NCI-H1105 (cell line): Measurements from ENCODE around the gene MAGI2.

Source experiments
- DNase-seq: peaks from one replicate; lab custom pipeline; 2025; lab: John Stamatoyannopoulos, UW

Gene MAGI2

DNA sequence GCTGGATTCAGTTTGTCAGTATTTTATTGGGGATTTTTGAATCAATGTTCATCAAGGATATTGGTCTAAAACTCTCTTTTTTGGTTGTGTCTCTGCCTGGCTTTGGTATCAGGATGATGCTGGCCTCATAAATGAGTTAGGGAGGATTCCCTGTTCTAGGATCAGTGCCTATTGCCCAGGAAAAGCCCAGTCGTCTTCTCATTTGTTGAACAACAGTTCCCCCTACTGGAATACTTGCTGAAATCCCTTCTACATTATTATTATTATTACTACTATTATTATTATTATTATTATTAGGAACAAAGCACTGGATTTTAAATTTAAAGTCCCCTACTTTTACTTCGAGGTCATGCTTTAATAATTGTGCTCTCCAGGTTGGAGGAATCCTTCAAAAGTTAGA, 528.9 kb downstream of the MAGI2 start:
- no peak for DNase-seq

GRCh38 chr7:78912781-78913180, 540.7 kb downstream of the MAGI2 start:
- no peak for DNase-seq

DNA sequence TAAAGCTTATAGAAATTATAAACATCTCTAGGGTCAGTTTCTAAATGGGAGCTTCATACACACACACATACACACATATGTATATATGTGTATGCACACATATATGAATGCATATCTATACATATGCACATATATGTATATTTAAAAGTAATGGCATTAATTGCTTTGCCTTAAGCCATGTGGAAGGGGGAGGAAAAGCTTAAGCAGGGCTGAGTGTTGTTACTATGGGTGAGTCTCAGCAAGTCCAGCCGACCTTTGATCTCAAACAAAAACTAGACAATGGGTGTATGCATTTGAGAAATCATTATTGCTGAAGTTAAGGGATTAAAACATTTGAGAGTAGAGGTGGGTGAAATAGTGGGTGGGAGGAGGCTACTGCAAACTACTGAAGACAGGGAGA, 546.7 kb downstream of the MAGI2 start:
- no peak for DNase-seq

- DNase-seq: no peak
These were observed 548.0 kb downstream of the MAGI2 start for GRCh38 chr7:78905436-78905835.

DNA sequence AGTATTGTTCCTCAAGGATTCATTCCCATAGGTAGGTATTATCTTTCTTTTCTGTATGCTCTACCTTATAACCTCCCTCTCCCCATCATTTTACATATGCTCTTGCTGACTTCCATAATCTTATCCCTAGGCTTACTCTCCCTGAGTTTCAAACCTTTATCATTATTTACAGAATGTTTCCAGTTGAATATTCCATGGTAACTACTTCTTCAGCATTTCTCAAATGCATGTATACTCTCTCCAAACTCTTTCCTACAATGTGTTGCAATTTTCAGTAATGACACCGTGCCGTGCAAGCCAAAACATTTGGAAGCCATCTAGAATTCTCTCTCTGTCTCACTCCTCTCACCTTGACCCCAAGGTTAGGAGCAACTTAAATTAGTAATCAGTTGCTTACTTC, 548.5 kb downstream of the MAGI2 start:
- no peak for DNase-seq

DNA sequence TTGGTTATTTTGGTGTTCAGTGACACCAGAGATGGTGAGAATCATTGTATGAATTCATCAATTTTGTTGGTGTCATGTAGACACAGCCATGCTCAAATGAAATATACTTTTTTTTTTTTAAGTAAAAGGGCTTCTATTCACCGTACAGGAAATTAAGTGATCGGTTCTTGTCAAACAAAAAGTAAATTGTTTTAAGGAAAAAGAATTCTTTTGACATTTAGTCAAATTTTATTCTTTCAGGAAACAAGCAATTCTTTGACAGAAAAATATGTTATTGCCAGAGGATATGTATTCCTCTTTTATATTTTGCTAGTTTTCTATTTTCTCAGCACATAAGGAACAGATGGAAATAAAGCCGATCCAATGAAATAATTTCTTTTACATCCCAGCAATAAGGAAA, 551.9 kb downstream of the MAGI2 start:
- no peak for DNase-seq

DNA sequence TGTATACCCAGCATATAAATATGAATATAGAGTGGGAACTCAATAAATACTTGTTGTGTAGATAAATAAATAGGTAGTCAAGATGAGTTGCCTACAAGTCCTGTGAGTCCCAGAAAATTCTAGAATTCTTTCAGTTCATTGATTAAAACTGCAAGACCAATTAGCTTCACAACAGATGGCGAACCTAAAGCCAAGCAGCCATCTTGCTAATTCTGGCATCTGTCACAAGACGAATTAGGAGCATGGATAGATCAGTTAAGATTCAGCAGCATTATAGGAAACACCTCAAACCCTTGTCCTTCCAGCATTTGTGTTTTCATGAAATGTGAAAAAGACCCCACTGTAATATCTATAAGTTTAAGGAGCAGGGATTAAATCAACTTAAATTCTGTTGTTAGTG, 552.7 kb downstream of the MAGI2 start:
- DNase-seq: no peak

GRCh38 chr7:78895393-78895792, 558.1 kb downstream of the MAGI2 start:
- no peak for DNase-seq

- DNase-seq: no peak
These were observed 574.3 kb downstream of the MAGI2 start for GRCh38 chr7:78879206-78879605.

GRCh38 chr7:78873117-78873516, 580.4 kb downstream of the MAGI2 start:
- no peak for DNase-seq

DNA sequence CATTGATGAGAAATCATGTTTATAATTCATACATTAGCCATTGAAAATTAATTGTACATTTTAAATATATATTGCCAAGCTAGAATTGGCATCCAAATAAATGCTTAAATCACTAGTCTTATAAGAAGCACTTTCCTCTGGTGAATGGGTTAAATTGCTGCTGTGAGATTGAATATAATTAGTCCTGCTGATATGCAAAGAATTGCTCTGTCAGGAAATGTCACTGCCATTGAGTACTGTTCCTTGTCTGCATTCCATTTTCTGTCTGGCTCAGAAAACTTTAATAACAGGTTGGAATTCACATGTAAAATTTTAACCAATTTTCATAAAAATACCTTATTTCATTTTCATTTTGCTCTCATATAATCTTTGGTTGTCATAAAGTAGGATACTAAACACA, 589.1 kb downstream of the MAGI2 start:
- DNase-seq: no peak

GRCh38 chr7:78863281-78863680, 590.2 kb downstream of the MAGI2 start:
- DNase-seq: peak; percentile 9

DNA sequence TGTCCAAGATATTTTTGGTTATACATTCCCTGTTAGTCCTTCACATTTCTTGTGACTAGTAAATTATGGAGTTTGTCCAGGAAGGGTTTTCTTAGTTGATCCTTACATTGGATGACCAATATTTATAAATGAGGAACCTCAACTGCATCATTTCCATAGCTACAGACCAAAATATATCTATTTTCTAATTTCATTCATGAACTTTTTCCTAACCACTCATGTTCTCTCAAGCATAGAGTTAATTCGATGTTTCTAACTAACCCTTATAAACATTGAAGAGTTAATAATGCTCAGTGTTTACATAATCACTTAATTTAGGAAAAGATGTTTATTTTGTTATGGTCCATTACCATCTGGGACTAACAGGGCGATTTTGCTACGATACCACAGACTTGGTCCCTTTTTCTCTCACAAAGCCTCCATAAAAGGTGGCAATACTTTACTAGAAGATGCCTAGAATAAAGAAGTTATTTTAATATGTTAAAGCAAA, 591.0 kb downstream of the MAGI2 start:
- peak; percentile 14 for DNase-seq

- no peak for DNase-seq
These were observed 600.5 kb downstream of the MAGI2 start for GRCh38 chr7:78852951-78853350.

DNA sequence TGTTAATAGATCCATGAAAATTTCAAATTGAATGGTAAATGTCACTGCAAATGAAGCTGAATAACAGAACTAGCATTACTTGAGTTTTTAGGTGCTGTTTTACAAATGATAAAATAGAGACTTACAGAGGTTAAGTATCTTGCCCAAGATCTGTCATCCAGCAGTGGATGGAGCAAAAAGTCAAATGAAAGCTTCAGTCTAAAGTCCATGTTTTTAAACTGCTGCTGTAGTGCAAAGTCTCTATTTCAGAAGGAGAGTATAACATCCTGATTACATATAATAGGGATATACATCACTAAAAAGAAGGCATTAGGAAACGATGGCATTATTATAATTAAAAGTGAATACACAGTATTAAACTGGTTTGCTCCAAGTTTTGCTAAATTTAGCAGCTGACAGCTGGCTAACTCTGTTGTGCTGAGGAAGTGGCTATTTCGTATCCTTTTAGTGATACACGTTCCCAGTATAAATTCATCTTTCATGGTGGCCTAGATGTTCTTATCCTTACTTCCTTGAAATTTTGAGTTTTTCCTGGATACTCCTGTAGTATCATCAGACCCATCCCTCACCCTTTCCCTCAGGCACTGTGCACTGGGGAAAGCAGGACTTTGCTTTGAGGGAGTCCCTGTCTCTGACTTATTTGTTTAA, 603.2 kb downstream of the MAGI2 start:
- no peak for DNase-seq

GRCh38 chr7:78845155-78845554, 608.3 kb downstream of the MAGI2 start:
- no peak for DNase-seq

DNA sequence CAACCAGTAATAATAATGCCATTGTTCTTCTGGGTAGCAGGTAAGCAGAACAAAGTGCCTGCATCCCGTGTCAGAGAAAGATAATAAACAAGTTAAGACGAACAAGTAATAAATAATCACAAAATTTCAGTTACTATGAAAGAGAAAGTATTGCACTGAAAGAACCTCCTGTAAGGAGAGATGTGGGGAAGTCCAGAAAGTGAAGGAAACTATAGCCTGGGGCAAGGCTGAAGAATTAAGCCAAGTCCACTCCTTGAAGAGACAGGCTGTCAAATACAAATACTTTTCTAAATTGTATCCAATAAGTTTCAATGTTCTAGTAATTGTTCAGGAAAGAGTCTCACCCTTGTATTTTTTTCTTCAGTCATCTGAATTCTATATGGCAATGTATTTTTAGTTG, 611.4 kb downstream of the MAGI2 start:
- DNase-seq: no peak

- no peak for DNase-seq
These were observed 617.6 kb downstream of the MAGI2 start for GRCh38 chr7:78835897-78836296.

GRCh38 chr7:78828317-78828716, 625.1 kb downstream of the MAGI2 start:
- DNase-seq: no peak

DNA sequence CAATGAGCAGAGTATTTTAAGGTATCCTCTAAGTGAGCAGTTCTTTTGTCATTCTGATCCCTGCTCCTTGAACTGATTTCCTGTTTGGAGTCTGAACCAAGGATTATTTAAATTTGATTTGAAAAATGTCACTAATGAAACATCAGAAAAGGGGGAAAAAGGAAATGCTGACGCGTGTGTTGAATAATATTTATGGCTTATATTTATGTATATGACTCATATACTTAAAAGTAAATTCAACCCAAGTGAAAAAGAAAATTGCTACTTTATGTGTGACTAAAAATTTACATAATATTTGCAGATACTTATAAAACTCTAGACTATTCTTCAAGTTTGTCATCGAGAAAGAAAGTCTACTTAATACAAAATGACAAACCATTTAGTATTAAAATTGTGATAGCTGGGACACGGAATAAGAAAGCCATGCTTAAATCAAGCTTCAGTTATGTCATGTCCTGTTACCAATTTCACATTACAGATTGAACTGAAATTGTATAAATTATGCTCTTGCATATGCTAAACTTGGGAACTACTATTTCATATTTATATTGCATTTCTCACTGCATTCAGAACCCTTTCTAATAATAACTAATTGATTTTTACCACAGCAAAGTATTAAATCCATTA, 649.9 kb downstream of the MAGI2 start:
- DNase-seq: no peak

- no peak for DNase-seq
These were observed 659.4 kb downstream of the MAGI2 start for GRCh38 chr7:78794101-78794500.

GRCh38 chr7:78792624-78793023, 660.8 kb downstream of the MAGI2 start:
- DNase-seq: no peak

GRCh38 chr7:78792006-78792405, 661.5 kb downstream of the MAGI2 start:
- no peak for DNase-seq

DNA sequence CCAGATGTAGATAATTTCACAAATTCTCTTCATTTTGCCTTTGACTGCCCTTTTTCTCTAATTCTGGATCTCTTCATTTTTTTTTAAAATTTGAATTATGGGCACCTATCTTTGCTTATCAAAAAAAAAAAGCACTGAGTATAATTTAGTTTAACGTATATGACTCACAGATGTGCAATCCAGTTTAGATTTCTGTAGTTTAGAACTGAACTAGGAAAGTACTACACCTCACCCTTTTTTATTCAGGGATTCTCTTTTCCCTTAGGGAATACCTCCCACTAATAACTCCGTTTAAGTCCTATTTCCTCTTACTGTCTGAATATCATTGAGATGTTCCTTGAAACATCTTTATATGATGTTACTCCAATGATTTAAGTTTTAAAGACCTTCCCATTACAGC, 665.0 kb downstream of the MAGI2 start:
- no peak for DNase-seq
